ENCODE measurements around the gene BIK. TPM values are rescaled to one million over a fixed set of nuclear protein-coding genes. Genes with fewer than 3 reads are reported as not detected.

BIK gene
- total and polyA plus RNA-seq, 10 donors: 1.1 to 14.2 (median 2.3) TPM

GRCh38 chr22:43127166-43127908 is 16.8 kb downstream of the BIK start:
- WGBS, 5 donors: 84 to 89% (median 86%) methylated on average over 2 to 17 of the region's 17 CpGs
- Histone ChIP-seq H3K4me1 (peaks cover 0 to 50% (median 8%) of the 10 kb centered on the region in 6 donors), H3K27ac (no peak overlapping the region), H3K36me3 (peaks cover 0 to 18% (median 6%) of the 10 kb centered on the region in 6 donors), H3K27me3 (replicated peaks in 1 of 7) (peaks cover 0 to 20% (median 0%) of the 10 kb centered on the region in 7 donors), H3K9me3 (no peaks in the 10 kb centered on the region), H3K4me3 (no peak overlapping the region)
- TF ChIP-seq, protein P1, sequence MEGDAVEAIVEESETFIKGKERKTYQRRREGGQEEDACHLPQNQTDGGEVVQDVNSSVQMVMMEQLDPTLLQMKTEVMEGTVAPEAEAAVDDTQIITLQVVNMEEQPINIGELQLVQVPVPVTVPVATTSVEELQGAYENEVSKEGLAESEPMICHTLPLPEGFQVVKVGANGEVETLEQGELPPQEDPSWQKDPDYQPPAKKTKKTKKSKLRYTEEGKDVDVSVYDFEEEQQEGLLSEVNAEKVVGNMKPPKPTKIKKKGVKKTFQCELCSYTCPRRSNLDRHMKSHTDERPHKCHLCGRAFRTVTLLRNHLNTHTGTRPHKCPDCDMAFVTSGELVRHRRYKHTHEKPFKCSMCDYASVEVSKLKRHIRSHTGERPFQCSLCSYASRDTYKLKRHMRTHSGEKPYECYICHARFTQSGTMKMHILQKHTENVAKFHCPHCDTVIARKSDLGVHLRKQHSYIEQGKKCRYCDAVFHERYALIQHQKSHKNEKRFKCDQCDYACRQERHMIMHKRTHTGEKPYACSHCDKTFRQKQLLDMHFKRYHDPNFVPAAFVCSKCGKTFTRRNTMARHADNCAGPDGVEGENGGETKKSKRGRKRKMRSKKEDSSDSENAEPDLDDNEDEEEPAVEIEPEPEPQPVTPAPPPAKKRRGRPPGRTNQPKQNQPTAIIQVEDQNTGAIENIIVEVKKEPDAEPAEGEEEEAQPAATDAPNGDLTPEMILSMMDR (IDR thresholded peaks at IDR 0.05 in 8 of 11, conservative IDR thresholded peaks at IDR 0.05 in 3 of 11): no peak
- TF ChIP-seq POLR2AphosphoS5 (IDR thresholded peaks at IDR 0.05) (no peak), POLR2A (IDR thresholded peaks at IDR 0.05) (no peak)
- intact Hi-C loops (cut with DNase I; ENCODE audit: low total_unique reads): no loop called here
- no peak for DNase-seq

DNA sequence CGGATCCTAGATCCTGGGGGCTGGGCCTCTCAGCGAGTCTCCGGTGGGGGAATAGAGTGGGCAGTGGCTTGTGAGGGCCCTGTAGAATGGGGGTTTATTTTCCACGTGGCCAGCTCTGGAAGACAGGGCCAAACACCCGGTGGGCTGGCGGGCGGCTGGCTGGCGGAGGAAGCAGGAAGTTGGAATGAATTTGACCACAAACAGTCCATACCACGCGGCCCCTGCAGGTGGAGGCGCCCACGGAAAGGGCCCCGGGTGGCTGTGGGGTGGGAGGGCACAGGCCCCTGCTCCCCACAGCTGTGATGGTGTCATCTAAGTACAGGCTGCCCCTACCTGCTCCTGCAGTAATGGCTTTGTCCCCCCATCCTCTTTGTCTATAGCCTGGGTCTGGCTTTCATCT is 17.6 kb downstream of the BIK start:
- 25 to 45% (median 25%) methylated on average over 12 to 13 of the region's 13 CpGs for WGBS, 5 donors
- H3K27me3 ChIP-seq (replicated peaks in 1 of 7): peaks cover 0 to 20% (median 0%) of the 10 kb centered on the region in 7 donors
- H3K4me1 ChIP-seq: peaks cover 0 to 45% (median 8%) of the 10 kb centered on the region in 6 donors
- no peak for TF ChIP-seq POLR2AphosphoS5 (IDR thresholded peaks at IDR 0.05)
- TF ChIP-seq, protein P1 (IDR thresholded peaks at IDR 0.05 in 8 of 11, conservative IDR thresholded peaks at IDR 0.05 in 3 of 11): no peak
- no peak for TF ChIP-seq POLR2A (IDR thresholded peaks at IDR 0.05)
- intact Hi-C loops (cut with DNase I; ENCODE audit: low total_unique reads): no loop called here
- no peaks in the 10 kb centered on the region for H3K9me3 ChIP-seq
- H3K36me3 ChIP-seq: peaks cover 0 to 25% (median 14%) of the 10 kb centered on the region in 6 donors
- H3K4me3 ChIP-seq: no peak overlapping the region
- H3K27ac ChIP-seq: no peak overlapping the region
- DNase-seq: no peak

DNA sequence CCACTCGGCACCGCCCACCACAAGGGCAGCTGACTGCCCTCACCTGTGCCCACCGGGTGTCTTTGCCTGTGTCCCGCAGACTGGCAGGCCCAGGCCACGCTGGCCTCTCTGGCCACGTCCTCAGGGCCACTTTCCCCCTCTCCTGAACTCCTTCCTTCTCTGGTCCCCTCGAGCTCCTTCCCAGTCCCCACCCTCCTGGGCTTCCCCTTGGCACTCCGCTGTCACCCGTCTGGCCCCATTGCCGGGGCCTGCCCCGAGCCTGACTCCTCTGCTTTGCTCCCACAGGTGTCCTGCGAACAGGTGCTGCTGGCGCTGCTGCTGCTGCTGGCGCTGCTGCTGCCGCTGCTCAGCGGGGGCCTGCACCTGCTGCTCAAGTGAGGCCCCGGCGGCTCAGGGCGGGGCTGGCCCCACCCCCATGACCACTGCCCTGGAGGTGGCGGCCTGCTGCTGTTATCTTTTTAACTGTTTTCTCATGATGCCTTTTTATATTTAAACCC is 18.4 kb downstream of the BIK start:
- peaks cover 0 to 34% (median 18%) of the 10 kb centered on the region in 6 donors for H3K36me3 ChIP-seq
- H3K4me1 ChIP-seq: peaks cover 0 to 45% (median 8%) of the 10 kb centered on the region in 6 donors
- TF ChIP-seq POLR2A (IDR thresholded peaks at IDR 0.05): no peak
- TF ChIP-seq POLR2AphosphoS5 (IDR thresholded peaks at IDR 0.05): peak in 2 of 3 donors; percentile 19 to 47
- TF ChIP-seq, protein P1 (IDR thresholded peaks at IDR 0.05 in 8 of 11, conservative IDR thresholded peaks at IDR 0.05 in 3 of 11): no peak
- intact Hi-C loops (cut with DNase I; ENCODE audit: low total_unique reads): no loop called here
- H3K27me3 ChIP-seq (replicated peaks in 1 of 7): peaks cover 0 to 20% (median 0%) of the 10 kb centered on the region in 7 donors
- H3K27ac ChIP-seq: no peak overlapping the region
- no peaks in the 10 kb centered on the region for H3K9me3 ChIP-seq
- no peak for DNase-seq
- WGBS, 5 donors: 47 to 60% (median 50%) methylated on average over 20 of the region's 20 CpGs
- H3K4me3 ChIP-seq: no peak overlapping the region

All from spleen (tissue), 11 donors.